ENCODE results near the gene RAMAC.

GRCh38 chr15:83036253-83036652 lies 50.2 kb downstream of the RAMAC start:
- TF ChIP-seq CTCF (conservative IDR thresholded peaks at IDR 0.05), result no peak
- no peak for TF ChIP-seq EZH2 (IDR thresholded peaks at IDR 0.05; ENCODE audit: low read depth)
